Natural killer cell (primary cell): ENCODE results near the gene CCDC86. TPM values are rescaled to one million over a fixed set of nuclear protein-coding genes. Genes with fewer than 3 reads are reported as not detected.

Source experiments
- ATAC-seq, 3 donors: fragments of 150-1000 bp in 2 of 3; fragments of 200-7000 bp in 1 of 3; cut with Tn5 transposase; 1 replicate in 1 of 3; 2 replicates in 2 of 3; pipeline ENCODE4 v1.10.0; 2021; ENCODE audit warnings: mild to moderate bottlenecking in 2 of 3, moderate library complexity in 2 of 3
- DNase-seq, 2 donors: peaks; one replicate each; pipeline versions ENCODE4 v3.0.0 to v3.0.0-alpha.2; 2013 to 2021; ENCODE audit warnings: mixed read lengths in 1 of 2
- H3K27ac ChIP-seq: one replicate; pipeline ENCODE4 v1.5.1; 2013; ENCODE audit warnings: mild to moderate bottlenecking, low read length
- H3K27me3 ChIP-seq: one replicate; pipeline ENCODE4 v1.6.1; 2013; ENCODE audit warnings: low read length; ENCODE audit not compliant: control insufficient read depth, insufficient read depth
- H3K36me3 ChIP-seq: one replicate; pipeline ENCODE4 v1.6.1; 2013; ENCODE audit warnings: low read length; ENCODE audit not compliant: control insufficient read depth, insufficient read depth
- H3K4me1 ChIP-seq: one replicate; pipeline ENCODE4 v1.6.1; 2013; ENCODE audit warnings: low read length; ENCODE audit not compliant: control insufficient read depth, insufficient read depth
- H3K4me3 ChIP-seq: one replicate; pipeline ENCODE4 v1.5.1; 2013; ENCODE audit warnings: low read length
- H3K9me3 ChIP-seq: one replicate; pipeline ENCODE4 v1.6.1; 2013; ENCODE audit warnings: low read length; ENCODE audit not compliant: control insufficient read depth, insufficient read depth
- H3K27ac Mint-ChIP-seq, 2 donors: one replicate each; pipeline ENCODE4 v1.8.0; 2022; ENCODE audit warnings: mild to moderate bottlenecking in 2 of 2, mixed read lengths in 2 of 2, moderate library complexity in 1 of 2
- H3K27me3 Mint-ChIP-seq, 2 donors: one replicate each; pipeline ENCODE4 v1.8.0; 2022; ENCODE audit warnings: low read depth in 2 of 2, mixed read lengths in 2 of 2
- H3K36me3 Mint-ChIP-seq: one replicate; pipeline ENCODE4 v1.8.0; 2022; ENCODE audit warnings: mixed read lengths
- H3K4me1 Mint-ChIP-seq, 2 donors: one replicate each; pipeline ENCODE4 v1.8.0; 2022; ENCODE audit warnings: mixed read lengths in 2 of 2
- H3K4me3 Mint-ChIP-seq: one replicate; pipeline ENCODE4 v1.8.0; 2022; ENCODE audit warnings: mild to moderate bottlenecking, moderate library complexity, mixed read lengths
- H3K9me3 Mint-ChIP-seq, 2 donors: one replicate each; pipeline ENCODE4 v1.8.0; 2022; ENCODE audit warnings: mixed read lengths in 2 of 2
- CTCF ChIP-seq: fragments of 200-600 bp; IDR thresholded peaks from one replicate; pipeline ENCODE4 v1.8.0; 2022; ENCODE audit warnings: antibody characterized with exemption
- WGBS: methylation state at CpG from one replicate; pipeline ENCODE4 v1.1.7; 2013; ENCODE audit warnings: missing lambda C conversion rate; ENCODE audit not compliant: insufficient coverage; 5-methylcytosine and 5-hydroxymethylcytosine counted together
- intact Hi-C: fragments of 100-400 bp; cut with micrococcal nuclease; formaldehyde crosslinking; loops from one replicate; pipeline ENCODE4 v1.14.2; 2022
- total RNA-seq, 4 donors: library from RNA; stranded (reverse); fragments of 120-200 nt in 1 of 4; gene quantifications; one replicate each; pipeline versions ENCODE4 v1.2.3 to v1.2.4, GENCODE V29; 2013 to 2022

CCDC86 gene
- total RNA-seq, 3 donors from 2014 or later (not counting 1 experiment from before 2014, with no cell fraction given): 10.6 to 12.5 (median 10.7) TPM

- H3K27ac Mint-ChIP-seq: peak overlapping the region in 1 of 2 donors; percentile 91
- no peaks in the 10 kb centered on the region for H3K36me3 Mint-ChIP-seq
- intact Hi-C loops: no loop called here
- no peak for DNase-seq
- no peaks in the 10 kb centered on the region for H3K9me3 Mint-ChIP-seq
- H3K27me3 ChIP-seq: no peaks in the 10 kb centered on the region
- H3K27me3 Mint-ChIP-seq: no peaks in the 10 kb centered on the region
- TF ChIP-seq CTCF: no peak
- WGBS: 90% methylated on average over 8 of the region's 8 CpGs
- peaks cover 33% of the 10 kb centered on the region for H3K4me1 ChIP-seq
- H3K36me3 ChIP-seq: peaks cover 26% of the 10 kb centered on the region
- ATAC-seq: no peak
- no peak overlapping the region for H3K27ac ChIP-seq
- H3K4me1 Mint-ChIP-seq: peaks cover 39 to 52% of the 10 kb centered on the region in 2 donors
- H3K4me3 Mint-ChIP-seq: peak overlapping the region; percentile 28
- no peaks in the 10 kb centered on the region for H3K9me3 ChIP-seq
- no peak overlapping the region for H3K4me3 ChIP-seq
Observed at GRCh38 chr11:60845338-60845737, 3.4 kb downstream of the CCDC86 start.

DNA sequence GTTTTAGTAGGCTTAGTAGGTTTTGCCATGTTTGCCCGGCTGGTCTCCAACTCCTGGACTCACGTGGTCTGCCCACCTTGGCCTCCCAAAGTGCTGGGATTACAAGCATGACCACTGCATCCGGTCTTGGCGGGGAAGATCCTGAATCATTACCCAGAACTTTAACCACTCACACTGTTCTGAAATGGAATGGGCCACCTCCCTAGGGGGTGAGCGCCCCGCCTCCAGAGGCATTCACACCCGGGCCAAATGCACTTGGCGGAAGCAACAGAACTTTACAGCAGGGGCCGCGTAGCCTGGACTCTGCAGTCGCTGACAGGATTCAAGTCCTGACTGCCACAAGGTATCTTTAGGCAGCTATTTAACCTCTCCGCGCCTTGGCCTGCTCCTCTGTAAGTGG lies 5.4 kb downstream of the CCDC86 start:
- 82% methylated on average over 13 of the region's 13 CpGs for WGBS
- no peaks in the 10 kb centered on the region for H3K36me3 Mint-ChIP-seq
- no peak overlapping the region for H3K27ac ChIP-seq

DNA sequence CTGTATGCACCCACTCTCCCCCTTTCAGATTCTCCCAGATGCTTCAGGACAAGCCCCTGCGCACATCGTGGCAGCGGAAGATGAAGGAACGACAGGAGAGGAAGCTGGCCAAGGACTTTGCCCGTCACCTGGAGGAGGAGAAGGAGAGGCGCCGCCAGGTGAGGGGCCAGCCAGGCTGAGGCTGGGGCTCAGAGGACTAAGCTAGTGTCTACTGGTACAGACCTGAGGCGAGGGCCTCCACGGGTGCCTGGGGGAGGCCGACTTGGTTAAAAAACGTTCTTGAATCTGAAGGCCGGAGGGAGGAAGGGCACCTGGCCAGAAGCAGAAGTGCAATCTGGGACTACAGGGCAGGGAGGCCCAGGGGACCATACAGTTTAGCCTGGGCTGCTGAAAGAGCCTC lies 6.0 kb downstream of the CCDC86 start:
- intact Hi-C loops: no loop called here
- Mint-ChIP-seq H3K27ac (no peak overlapping the region), H3K36me3 (no peaks in the 10 kb centered on the region), H3K27me3 (no peaks in the 10 kb centered on the region), H3K4me3 (no peak overlapping the region), H3K9me3 (no peaks in the 10 kb centered on the region), H3K4me1 (peaks cover 21 to 32% of the 10 kb centered on the region in 2 donors)
- DNase-seq: no peak
- Histone ChIP-seq H3K27me3 (no peaks in the 10 kb centered on the region), H3K9me3 (no peaks in the 10 kb centered on the region), H3K4me1 (peaks cover 15% of the 10 kb centered on the region), H3K27ac (no peak overlapping the region), H3K36me3 (peaks cover 34% of the 10 kb centered on the region), H3K4me3 (no peak overlapping the region)
- ATAC-seq: no peak
- no peak for TF ChIP-seq CTCF
- 90% methylated on average over 12 of the region's 12 CpGs for WGBS

More for the DNA sequence above, 5.4 kb downstream of the CCDC86 start:
- H3K4me1 ChIP-seq: peaks cover 21% of the 10 kb centered on the region
- H3K27me3 ChIP-seq: no peaks in the 10 kb centered on the region
- no peaks in the 10 kb centered on the region for H3K9me3 ChIP-seq
- peaks cover 28 to 38% of the 10 kb centered on the region in 2 donors for H3K4me1 Mint-ChIP-seq
- no peaks in the 10 kb centered on the region for H3K27me3 Mint-ChIP-seq
- no peak overlapping the region for H3K4me3 Mint-ChIP-seq
- no peak for TF ChIP-seq CTCF
- no peak overlapping the region for H3K27ac Mint-ChIP-seq
- DNase-seq: no peak
- ATAC-seq: no peak
- H3K4me3 ChIP-seq: no peak overlapping the region
- intact Hi-C loops: no loop called here
- H3K9me3 Mint-ChIP-seq: no peaks in the 10 kb centered on the region
- peaks cover 34% of the 10 kb centered on the region for H3K36me3 ChIP-seq

DNA sequence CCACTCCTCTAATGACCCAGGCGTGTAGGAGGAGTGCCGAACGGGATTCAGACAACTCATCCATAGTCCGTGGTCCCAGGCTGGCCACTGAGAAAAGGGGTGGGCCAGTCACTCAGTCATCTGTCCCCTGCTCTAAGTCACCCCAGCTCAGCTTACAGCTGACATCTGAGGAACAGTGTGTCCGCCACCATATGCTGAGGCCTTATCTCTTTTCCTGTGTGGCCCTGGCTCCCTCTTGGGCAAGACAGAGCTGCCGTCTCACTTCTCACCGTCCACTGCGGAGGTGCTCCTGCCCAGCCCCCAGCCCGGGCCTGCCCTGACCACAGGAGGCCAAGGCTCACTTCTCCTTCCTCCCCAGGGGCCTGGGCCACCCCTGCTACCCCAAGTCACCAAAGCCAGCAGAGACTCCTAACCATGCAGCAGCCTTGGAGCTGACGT lies 6.8 kb downstream of the CCDC86 start:
- Mint-ChIP-seq H3K27me3 (no peaks in the 10 kb centered on the region), H3K9me3 (no peaks in the 10 kb centered on the region), H3K4me1 (peaks cover 13 to 23% of the 10 kb centered on the region in 2 donors), H3K36me3 (no peaks in the 10 kb centered on the region), H3K27ac (no peak overlapping the region), H3K4me3 (no peak overlapping the region)
- H3K4me1 ChIP-seq: peaks cover 7% of the 10 kb centered on the region
- TF ChIP-seq CTCF: no peak
- no peak overlapping the region for H3K27ac ChIP-seq
- ATAC-seq (peak in 2 of 3 donors; percentile 35 to 86), DNase-seq (no peak)
- no peak overlapping the region for H3K4me3 ChIP-seq
- peaks cover 34% of the 10 kb centered on the region for H3K36me3 ChIP-seq
- H3K9me3 ChIP-seq: no peaks in the 10 kb centered on the region
- intact Hi-C loops: no loop called here
- 75% methylated on average over 10 of the region's 10 CpGs for WGBS
- no peaks in the 10 kb centered on the region for H3K27me3 ChIP-seq
